ENCODE measurements around the gene TTC7B. TPM values are rescaled to one million over a fixed set of nuclear protein-coding genes. Genes with fewer than 3 reads are reported as not detected.

TTC7B gene
- total and polyA plus RNA-seq, 2 of the 8 experiments (the other 6 are each of a cell fraction or from before 2014, with no cell fraction given) = 23.7 to 34.0 TPM

DNA sequence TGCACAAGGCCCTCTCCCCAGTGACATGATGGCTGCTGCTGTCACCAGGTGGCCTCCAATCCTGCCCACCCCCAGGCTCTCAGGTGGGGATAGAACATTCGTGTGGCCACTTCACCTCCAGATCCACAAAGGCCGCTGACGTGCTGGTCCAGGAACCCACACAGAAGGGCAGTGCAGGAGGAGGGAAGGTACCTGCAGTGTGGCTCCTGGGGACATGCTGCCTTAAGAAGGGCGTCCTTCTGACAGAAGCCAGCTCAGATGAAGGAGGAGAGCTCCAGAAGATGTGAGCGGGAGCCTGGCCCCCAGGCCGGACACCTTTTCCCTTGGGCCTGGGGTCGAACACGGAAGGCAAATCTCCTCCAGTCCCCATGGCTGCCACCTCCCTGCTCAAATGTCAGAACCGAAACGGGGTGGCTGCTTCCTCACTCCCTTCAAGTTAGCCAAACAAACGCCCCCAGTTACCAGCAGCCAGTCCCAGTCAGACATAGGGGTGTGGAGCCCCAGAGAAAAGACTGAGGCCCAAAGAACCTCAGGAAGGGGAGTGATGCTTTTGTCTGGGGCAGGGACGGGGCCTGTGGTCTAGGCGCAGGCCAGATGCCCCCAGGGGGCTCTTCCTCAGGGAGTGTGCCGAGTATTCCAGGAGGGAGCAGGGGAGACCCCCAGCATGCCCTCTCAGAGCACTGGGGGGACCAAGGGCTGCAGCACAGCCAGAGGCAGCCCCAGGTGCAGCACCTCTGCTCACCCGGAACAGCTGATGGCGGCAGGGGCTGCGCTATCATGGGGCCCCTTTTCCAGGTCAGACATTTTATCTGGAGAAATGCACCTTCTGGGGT lies 263.5 kb downstream of the TTC7B start (continued):
- TF ChIP-seq CHD2 (IDR thresholded peaks at IDR 0.05; ENCODE audit: low read length) (no peak), EP300 (IDR thresholded peaks at IDR 0.05; ENCODE audit: borderline replicate concordance in 1 of 2, low read depth in 2 of 2, low read length in 2 of 2) (no peak), JUN (IDR thresholded peaks at IDR 0.05; ENCODE audit: low read depth, low read length) (no peak), RFX5 (IDR thresholded peaks at IDR 0.05; ENCODE audit: borderline replicate concordance, low read depth, low read length) (no peak)
